Adipocyte (in vitro differentiated cells): Measurements from ENCODE around the gene MBD3L2B.
"Not testable (repeated sequence)": the region's sequence is repeated elsewhere in the genome, so short reads cannot be mapped to it uniquely, and the experiment has no call there.

Experiments used
- DNase-seq: peaks from one replicate; pipeline ENCODE4 v3.0.0-alpha.2; 2015; ENCODE audit warnings: low read depth
- H3K27me3 ChIP-seq: replicated peaks from 2 replicates; pipeline ENCODE4 v1.7.0; 2013; ENCODE audit warnings: mild to moderate bottlenecking, low read length, moderate library complexity; ENCODE audit not compliant: control insufficient read depth, insufficient read depth
- H3K36me3 ChIP-seq: 2 replicates; pipeline ENCODE4 v1.7.0; 2013; ENCODE audit warnings: low read length, mild to moderate bottlenecking, moderate library complexity; ENCODE audit not compliant: control insufficient read depth, insufficient read depth, severe bottlenecking
- H3K4me1 ChIP-seq: 2 replicates; pipeline ENCODE4 v1.7.0; 2013; ENCODE audit warnings: mild to moderate bottlenecking, low read length, moderate library complexity; ENCODE audit not compliant: control insufficient read depth, insufficient read depth
- H3K4me3 ChIP-seq: 2 replicates; pipeline ENCODE4 v1.7.0; 2013; ENCODE audit warnings: mild to moderate bottlenecking, low read length, moderate library complexity
- H3K9ac ChIP-seq: 2 replicates; pipeline ENCODE4 v1.7.0; 2013; ENCODE audit warnings: mild to moderate bottlenecking, low read length, moderate library complexity
- H3K9me3 ChIP-seq: 2 replicates; pipeline ENCODE4 v1.7.0; 2013; ENCODE audit warnings: mild to moderate bottlenecking, low read length, moderate library complexity; ENCODE audit not compliant: control insufficient read depth

The MBD3L2B gene

DNA sequence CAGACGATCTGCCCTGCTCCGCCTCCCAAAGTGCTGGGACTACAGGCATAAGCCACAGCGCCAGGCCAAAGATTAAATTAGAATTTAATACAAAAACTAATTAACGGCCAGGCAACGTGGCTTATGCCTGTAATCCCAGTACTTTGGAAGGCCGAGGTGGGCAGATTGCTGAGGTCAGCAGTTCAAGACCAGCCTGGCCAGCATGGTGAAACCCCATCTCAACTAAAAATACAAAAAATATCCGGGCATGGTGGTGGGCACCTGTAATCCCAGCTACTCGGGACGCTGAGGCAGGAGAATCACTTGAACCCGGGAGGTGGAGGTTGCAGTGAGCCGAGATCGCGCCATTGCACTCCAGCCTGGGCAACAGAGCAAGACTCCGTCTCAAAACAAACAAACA is 34.4 kb upstream of the MBD3L2B start:
- not testable (repeated sequence) for H3K9ac ChIP-seq, H3K9me3 ChIP-seq, H3K27me3 ChIP-seq, DNase-seq, H3K4me1 ChIP-seq, H3K4me3 ChIP-seq, H3K36me3 ChIP-seq

DNA sequence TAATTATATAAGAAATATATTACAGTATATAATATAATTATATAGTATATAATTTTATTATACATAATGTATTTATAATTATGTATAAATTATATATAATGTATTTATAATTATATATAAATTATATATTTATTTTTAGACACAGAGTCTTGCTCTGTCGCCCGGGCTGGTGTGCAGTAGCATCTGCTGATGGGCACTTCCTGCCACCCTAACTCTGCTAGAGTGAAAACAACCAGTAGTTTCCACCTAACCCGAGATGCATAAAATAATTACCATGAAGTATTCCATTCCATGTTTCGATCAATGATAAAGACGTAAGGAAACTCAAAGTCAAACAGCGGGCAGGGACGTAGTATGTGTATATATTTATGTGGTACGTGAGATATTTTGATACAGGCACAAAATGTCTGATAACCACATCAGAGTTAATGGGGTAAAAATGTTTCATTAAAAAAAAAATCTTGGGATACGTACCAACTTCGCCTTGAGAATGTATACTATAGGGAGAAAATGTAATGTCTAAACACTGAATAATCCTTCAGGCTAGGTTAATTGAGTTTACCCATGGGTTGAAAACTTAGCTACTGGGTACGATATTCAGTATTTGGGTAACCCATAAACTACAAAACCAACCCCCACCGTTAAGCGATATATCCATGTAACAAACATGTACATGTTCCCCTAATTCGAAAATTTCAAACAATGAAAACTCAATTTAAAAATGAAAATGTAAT is 33.6 kb upstream of the MBD3L2B start:
- H3K27me3 ChIP-seq, DNase-seq, H3K4me3 ChIP-seq, H3K4me1 ChIP-seq, H3K9ac ChIP-seq, H3K9me3 ChIP-seq, H3K36me3 ChIP-seq: not testable (repeated sequence)

DNA sequence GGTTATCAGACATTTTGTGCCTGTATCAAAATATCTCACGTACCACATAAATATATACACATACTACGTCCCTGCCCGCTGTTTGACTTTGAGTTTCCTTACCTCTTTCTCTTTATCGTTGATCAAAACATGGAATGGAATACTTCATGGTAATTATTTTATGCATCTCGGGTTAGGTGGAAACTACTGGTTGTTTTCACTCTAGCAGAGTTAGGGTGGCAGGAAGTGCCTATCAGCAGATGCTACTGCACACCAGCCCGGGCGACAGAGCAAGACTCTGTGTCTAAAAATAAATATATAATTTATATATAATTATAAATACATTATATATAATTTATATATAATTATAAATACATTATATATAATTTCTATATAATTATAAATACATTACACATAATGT is 31.7 kb upstream of the MBD3L2B start:
- not testable (repeated sequence) for H3K9me3 ChIP-seq, H3K4me3 ChIP-seq, H3K4me1 ChIP-seq, H3K36me3 ChIP-seq, H3K9ac ChIP-seq, DNase-seq, H3K27me3 ChIP-seq

DNA sequence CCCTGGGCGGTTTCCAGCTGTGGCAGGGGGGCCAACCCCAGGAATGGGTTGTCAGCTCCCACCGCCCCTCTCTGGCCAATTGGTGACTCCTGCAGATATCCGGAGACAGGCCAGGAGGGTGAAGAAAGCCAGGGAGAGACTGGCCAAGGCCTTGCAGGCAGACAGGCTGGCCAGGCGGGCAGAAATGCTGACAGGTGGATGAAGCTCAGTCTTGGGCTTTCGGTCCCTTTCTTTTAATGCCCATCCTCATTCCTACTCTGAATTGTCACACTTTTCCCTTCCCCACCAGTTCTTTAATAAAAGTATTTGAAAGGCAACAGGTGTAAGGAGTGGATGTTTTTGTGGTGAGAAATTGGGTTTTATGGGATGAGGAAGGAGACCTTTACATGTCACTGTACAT is 30.2 kb upstream of the MBD3L2B start:
- H3K4me3 ChIP-seq, H3K27me3 ChIP-seq, H3K9ac ChIP-seq, DNase-seq, H3K9me3 ChIP-seq, H3K36me3 ChIP-seq, H3K4me1 ChIP-seq: not testable (repeated sequence)

DNA sequence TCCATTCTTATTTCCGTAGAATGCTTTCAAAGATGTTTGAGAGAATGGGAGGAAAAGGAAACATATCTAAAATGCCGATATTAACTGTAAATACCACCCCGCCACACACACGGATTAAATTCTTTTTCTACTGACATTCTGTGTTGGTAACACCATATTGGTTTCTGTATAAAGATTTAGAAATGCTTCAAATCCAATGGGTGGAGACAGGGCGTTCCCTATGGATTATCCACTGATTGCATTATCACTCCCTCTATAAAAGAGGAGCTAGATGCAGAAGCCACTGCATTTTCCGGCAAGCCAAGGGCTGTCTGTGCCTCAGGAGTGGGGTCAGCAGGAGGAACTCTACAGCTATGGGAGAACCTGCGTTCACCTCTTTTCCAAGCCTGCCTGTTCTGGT is 27.8 kb upstream of the MBD3L2B start, which contains the start of gene MBD3L2:
MBD3L2 (plus strand) TSS at position 301 of the 400 bp plus-strand sequence; CDS start at position 354, 53 bp downstream.
- H3K36me3 ChIP-seq, H3K4me3 ChIP-seq, H3K27me3 ChIP-seq, H3K9me3 ChIP-seq, H3K4me1 ChIP-seq, DNase-seq, H3K9ac ChIP-seq: not testable (repeated sequence)

DNA sequence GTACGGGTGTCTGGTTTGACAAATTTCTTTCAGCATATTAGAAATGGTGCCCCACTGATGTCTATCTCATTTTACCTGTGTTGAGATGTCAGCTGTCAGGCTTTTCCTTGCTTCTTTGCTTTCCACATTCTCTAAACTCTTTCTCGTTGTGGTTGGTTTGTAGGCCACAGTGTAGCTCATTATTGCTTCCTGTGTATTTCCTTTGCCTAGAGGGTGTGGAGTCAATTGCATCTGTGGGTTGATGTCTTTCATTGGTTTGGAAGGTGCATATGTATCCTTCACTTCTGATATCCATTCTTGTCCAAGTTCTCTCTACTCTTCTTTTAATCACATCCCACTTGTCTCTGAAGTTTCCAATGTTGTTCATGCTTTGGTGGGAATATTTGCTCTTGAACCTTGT is 20.3 kb upstream of the MBD3L2B start:
- H3K9ac ChIP-seq, DNase-seq, H3K27me3 ChIP-seq, H3K4me1 ChIP-seq, H3K9me3 ChIP-seq, H3K4me3 ChIP-seq, H3K36me3 ChIP-seq: not testable (repeated sequence)

DNA sequence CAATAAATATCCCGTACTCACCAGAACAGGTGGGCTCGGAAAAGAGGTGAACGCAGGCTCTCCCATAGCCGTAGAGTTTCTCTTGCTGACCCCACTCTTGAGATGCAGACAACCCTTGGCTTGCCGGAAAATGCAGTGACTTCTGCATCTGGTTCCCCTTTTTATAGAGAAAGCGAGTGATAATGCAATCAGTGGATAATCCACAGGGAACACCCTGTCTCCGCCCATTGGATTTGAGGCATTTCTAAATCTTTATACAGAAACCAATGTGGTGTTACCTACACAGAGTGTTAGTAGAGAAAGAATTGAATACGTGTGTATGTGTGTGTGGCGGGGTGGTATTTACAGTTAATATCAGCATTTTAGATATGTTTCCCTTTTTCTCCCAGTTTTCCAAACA is 18.8 kb upstream of the MBD3L2B start, which contains the start of gene MBD3L4:
MBD3L4 (minus strand) TSS at position 101 of the 400 bp plus-strand sequence; CDS start at position 66, 35 bp downstream.
- not testable (repeated sequence) for H3K4me1 ChIP-seq, H3K9ac ChIP-seq, DNase-seq, H3K9me3 ChIP-seq, H3K27me3 ChIP-seq, H3K4me3 ChIP-seq, H3K36me3 ChIP-seq

DNA sequence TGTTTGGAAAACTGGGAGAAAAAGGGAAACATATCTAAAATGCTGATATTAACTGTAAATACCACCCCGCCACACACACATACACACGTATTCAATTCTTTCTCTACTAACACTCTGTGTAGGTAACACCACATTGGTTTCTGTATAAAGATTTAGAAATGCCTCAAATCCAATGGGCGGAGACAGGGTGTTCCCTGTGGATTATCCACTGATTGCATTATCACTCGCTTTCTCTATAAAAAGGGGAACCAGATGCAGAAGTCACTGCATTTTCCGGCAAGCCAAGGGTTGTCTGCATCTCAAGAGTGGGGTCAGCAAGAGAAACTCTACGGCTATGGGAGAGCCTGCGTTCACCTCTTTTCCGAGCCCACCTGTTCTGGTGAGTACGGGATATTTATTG is 9.0 kb upstream of the MBD3L2B start, which contains the start of gene MBD3L5:
MBD3L5 (plus strand) TSS at position 301 of the 400 bp plus-strand sequence; CDS start at position 335, 34 bp downstream.
- not testable (repeated sequence) for H3K9me3 ChIP-seq, H3K27me3 ChIP-seq, H3K4me1 ChIP-seq, H3K9ac ChIP-seq, H3K4me3 ChIP-seq, H3K36me3 ChIP-seq, DNase-seq

DNA sequence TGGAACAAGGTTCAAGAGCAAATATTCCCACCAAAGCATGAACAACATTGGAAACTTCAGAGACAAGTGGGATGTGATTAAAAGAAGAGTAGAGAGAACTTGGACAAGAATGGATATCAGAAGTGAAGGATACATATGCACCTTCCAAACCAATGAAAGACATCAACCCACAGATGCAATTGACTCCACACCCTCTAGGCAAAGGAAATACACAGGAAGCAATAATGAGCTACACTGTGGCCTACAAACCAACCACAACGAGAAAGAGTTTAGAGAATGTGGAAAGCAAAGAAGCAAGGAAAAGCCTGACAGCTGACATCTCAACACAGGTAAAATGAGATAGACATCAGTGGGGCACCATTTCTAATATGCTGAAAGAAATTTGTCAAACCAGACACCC is 7.6 kb upstream of the MBD3L2B start:
- H3K27me3 ChIP-seq, H3K9me3 ChIP-seq, H3K4me1 ChIP-seq, H3K4me3 ChIP-seq, DNase-seq, H3K9ac ChIP-seq, H3K36me3 ChIP-seq: not testable (repeated sequence)

DNA sequence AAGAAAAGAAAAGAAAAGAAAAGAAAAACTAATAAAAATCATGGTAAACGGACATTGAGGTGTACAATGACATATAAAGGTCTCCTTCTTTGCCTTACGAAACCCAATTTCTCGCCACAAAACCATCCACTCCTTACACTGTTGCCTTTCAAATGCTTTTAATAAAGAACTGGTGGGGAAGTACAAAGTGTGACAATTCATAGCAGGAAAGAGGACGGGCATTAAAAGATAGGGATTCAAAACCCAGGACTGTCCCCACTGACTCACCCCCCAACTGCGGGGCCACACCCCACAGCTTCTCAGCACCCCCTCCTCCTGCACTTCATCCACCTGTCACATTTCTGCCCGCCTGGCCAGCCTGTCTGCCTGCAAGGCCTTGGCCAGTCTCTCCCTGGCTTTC is 2.4 kb downstream of the MBD3L2B start:
- Histone ChIP-seq H3K36me3 (no peaks in the 10 kb centered on the region), H3K27me3 (no peaks in the 10 kb centered on the region), H3K4me3 (no peak overlapping the region), H3K4me1 (no peaks in the 10 kb centered on the region), H3K9ac (no peak overlapping the region), H3K9me3 (no peaks in the 10 kb centered on the region)
- no peak for DNase-seq

DNA sequence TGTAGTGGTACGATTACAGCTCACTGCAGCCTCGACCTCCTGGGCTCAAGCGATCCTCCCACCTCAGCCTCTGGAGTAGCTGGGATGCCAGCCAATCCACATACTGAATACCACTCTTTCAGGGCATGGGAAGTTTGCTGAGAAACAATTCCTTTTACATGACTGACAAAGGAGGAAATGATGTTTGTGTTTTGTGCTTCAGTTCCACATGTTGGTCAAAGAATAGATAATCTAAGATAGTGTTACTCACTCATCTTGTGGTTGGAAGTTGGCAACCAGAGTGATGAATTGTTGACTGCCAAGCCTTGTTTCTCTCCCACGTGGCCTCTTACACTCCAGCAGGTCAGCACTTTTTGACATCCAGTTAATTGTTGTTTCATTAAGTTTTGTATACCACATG is 7.6 kb downstream of the MBD3L2B start:
- peak; percentile 5 for DNase-seq
- Histone ChIP-seq H3K9ac (no peak overlapping the region), H3K9me3 (no peaks in the 10 kb centered on the region), H3K36me3 (no peaks in the 10 kb centered on the region), H3K4me3 (no peak overlapping the region), H3K27me3 (no peaks in the 10 kb centered on the region), H3K4me1 (no peaks in the 10 kb centered on the region)
